Right atrium auricular region (tissue), 2 donors: ENCODE measurements around the gene PCNT. TPM values are rescaled to one million over a fixed set of nuclear protein-coding genes. Genes with fewer than 3 reads are reported as not detected.

Experiments
- DNase-seq: peaks from one replicate; pipeline ENCODE4 v3.0.0-alpha.2; 2019; ENCODE audit warnings: low spot score
- H3K27ac ChIP-seq, 2 donors: fragments of 200-600 bp; sonication (generic); 1 replicate in 1 of 2; 2 replicates in 1 of 2; pipeline ENCODE4 v1.5.1; 2016 to 2019
- H3K27me3 ChIP-seq, 2 donors: fragments of 200-600 bp; sonication (generic); one replicate each; pipeline versions ENCODE4 v1.5.1 to v1.6.0; 2017 to 2019
- H3K36me3 ChIP-seq: fragments of 200-600 bp; sonication (generic); one replicate; pipeline ENCODE4 v1.5.1; 2016
- H3K4me1 ChIP-seq, 2 donors: fragments of 200-600 bp; sonication (generic); one replicate each; pipeline versions ENCODE4 v1.5.1 to v1.6.0; 2017 to 2019
- H3K4me3 ChIP-seq, 2 donors: fragments of 200-600 bp; sonication (generic); 1 replicate in 1 of 2; 2 replicates in 1 of 2; pipeline ENCODE4 v1.5.1; 2017 to 2019; ENCODE audit warnings: mild to moderate bottlenecking in 1 of 2, moderate library complexity in 1 of 2
- H3K9me3 ChIP-seq, 2 donors: fragments of 200-600 bp; sonication (generic); one replicate each; pipeline ENCODE4 v1.5.1; 2019
- total RNA-seq, 2 donors: library from RNA; depleted of rRNA; stranded (reverse); fragments of >200 nt; gene quantifications; one replicate each; pipeline ENCODE4 v1.1.0, GENCODE V29; 2016
- TF ChIP-seq, protein P1 (sequence below), 2 donors: fragments of 200-600 bp; sonication (generic); IDR thresholded peaks; one replicate each; pipeline ENCODE4 v1.5.1; 2019; ENCODE audit warnings: antibody characterized with exemption in 2 of 2

PCNT gene
- total RNA-seq, 2 donors from 2014 or later = 31.7 to 40.3 TPM

DNA sequence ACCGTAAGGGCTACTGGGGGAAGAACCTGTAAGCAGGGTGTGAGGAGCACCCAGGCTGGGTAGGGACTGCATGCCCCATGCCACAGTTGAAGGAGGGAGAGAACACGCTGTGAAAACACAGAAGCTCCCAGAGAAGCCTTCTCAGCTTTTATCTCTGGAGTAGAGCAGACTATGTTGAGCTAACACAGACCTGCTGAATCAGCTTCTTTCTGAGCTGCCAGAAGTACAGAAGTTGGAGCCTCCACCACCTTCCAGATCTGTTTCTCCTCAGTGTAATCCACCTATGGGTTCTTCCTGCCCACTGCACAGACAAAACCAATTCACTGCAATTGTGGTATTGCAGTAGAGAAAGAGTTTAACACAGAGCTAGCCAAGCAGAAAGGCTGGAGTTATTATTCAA, 32.4 kb upstream of the PCNT start:
- no peaks in the 10 kb centered on the region for H3K27me3 ChIP-seq
- H3K36me3 ChIP-seq = peaks cover 8% of the 10 kb centered on the region
- peaks cover 0 to 32% of the 10 kb centered on the region in 2 donors for H3K4me1 ChIP-seq
- no peak overlapping the region for H3K4me3 ChIP-seq
- no peak for DNase-seq
- TF ChIP-seq, protein P1, sequence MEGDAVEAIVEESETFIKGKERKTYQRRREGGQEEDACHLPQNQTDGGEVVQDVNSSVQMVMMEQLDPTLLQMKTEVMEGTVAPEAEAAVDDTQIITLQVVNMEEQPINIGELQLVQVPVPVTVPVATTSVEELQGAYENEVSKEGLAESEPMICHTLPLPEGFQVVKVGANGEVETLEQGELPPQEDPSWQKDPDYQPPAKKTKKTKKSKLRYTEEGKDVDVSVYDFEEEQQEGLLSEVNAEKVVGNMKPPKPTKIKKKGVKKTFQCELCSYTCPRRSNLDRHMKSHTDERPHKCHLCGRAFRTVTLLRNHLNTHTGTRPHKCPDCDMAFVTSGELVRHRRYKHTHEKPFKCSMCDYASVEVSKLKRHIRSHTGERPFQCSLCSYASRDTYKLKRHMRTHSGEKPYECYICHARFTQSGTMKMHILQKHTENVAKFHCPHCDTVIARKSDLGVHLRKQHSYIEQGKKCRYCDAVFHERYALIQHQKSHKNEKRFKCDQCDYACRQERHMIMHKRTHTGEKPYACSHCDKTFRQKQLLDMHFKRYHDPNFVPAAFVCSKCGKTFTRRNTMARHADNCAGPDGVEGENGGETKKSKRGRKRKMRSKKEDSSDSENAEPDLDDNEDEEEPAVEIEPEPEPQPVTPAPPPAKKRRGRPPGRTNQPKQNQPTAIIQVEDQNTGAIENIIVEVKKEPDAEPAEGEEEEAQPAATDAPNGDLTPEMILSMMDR (IDR thresholded peaks at IDR 0.05) = no peak
- no peak overlapping the region for H3K27ac ChIP-seq
- no peaks in the 10 kb centered on the region for H3K9me3 ChIP-seq

DNA sequence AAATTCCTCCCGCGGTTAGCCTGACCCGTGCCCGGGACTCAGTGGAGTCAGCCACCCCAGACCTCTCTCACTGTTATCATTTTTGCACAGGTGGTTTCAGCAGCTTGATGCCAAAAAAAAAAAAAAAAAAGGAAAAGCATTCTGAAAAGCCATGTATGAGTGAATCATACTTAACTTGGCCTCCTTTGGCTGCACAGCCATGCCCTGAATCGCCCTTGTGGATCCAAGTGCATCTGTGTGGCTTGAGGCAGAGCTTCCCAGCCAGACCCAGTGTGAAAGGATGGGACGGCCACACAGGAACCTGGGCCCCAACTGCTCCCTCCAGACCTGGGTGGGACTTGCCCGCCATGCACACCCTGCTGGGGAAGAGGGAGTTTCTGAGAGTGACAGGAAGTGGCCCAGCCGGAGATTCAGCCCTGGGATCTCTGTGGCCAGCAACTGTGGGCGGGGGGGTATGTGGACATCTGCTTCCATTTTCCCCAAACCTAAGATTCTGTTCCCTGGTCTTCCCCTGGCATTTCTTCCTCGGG, 29.2 kb upstream of the PCNT start:
- H3K36me3 ChIP-seq = peaks cover 8% of the 10 kb centered on the region
- peak overlapping the region; percentile 39 to 45 for H3K27ac ChIP-seq
- H3K4me3 ChIP-seq = no peak overlapping the region
- H3K27me3 ChIP-seq = no peaks in the 10 kb centered on the region
- H3K4me1 ChIP-seq = peaks cover 0 to 35% of the 10 kb centered on the region in 2 donors
- DNase-seq = no peak
- TF ChIP-seq, protein P1 (IDR thresholded peaks at IDR 0.05) = no peak
- no peaks in the 10 kb centered on the region for H3K9me3 ChIP-seq

DNA sequence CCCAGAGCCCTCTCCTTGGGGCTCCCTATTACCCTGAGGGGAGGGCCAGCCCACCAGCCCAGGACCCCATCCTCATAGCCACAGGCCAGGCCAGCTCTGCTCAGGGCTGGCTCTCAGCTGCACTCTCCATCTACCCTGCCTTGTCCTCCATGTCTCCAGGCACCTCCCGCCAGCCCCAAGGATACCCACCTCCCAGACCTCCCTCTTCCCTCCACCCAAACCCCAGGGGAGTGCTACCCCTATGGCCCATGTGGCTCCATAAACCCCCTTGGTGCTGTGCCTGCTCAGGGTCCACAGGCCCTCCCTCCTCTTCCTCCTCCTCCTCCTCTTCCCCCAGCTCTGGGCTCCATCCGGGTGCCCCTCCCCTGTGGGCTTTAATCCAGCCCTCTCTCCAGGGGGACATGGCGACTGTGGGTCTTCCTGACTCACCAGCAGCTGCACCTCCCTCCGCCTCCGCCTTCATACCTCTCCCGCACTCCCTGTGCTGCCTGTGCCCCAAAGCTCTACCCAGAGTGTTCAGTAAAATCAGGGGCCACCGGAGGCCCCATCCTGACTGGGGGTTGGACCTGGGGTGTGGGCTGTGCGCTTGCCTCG, 28.7 kb upstream of the PCNT start:
- Histone ChIP-seq H3K36me3 (peaks cover 8% of the 10 kb centered on the region), H3K4me1 (peaks cover 0 to 35% of the 10 kb centered on the region in 2 donors), H3K4me3 (no peak overlapping the region), H3K27me3 (no peaks in the 10 kb centered on the region), H3K9me3 (no peaks in the 10 kb centered on the region), H3K27ac (peak overlapping the region; percentile 60 to 63)
- TF ChIP-seq, protein P1 (IDR thresholded peaks at IDR 0.05) = no peak
- DNase-seq = no peak

DNA sequence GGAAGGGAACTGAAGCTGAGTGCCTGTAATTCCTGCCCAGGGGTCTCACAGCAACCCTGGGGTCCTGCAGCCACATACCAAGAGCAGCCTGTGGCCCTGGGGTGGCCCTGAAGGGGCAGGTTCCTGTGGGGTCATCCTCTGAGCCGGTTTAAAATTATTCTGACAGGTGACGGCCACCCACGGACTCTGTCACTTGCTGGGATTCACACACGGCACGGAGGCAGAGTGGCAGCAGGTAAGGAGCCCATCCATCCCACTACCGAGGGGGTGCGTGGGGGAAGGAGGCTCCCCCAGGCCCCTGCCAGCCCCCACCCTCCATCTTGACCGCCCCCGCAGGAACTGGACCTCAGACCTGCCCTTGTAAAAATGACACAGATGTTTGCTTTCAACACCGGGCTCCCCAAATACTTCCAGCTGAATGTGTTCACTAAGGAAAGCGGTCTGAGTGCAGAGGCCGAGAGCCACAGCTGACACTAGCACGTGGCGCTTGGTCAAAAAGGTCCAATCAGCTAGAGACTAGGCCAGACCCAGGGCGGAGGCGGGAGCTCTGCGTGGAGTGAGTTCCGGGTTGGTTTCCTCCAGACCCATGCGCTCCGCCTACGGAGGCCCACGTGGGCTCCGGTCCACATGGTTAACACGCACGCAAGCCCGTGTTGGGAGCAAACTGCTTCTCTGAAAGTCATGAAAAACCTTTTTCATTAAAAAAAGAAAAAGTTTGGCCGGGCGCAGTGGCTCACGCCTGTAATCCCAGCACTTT, 27.8 kb upstream of the PCNT start:
- peak; percentile 94 for DNase-seq
- Histone ChIP-seq H3K4me1 (peaks cover 0 to 35% of the 10 kb centered on the region in 2 donors), H3K36me3 (peaks cover 8% of the 10 kb centered on the region), H3K27me3 (no peaks in the 10 kb centered on the region), H3K4me3 (peak overlapping the region in 1 of 2 donors; percentile 54), H3K27ac (peak overlapping the region; percentile 60 to 63), H3K9me3 (no peaks in the 10 kb centered on the region)
- TF ChIP-seq, protein P1 (IDR thresholded peaks at IDR 0.05) = no peak

GRCh38 chr21:46297338-46298271, 26.4 kb upstream of the PCNT start:
- TF ChIP-seq, protein P1 (IDR thresholded peaks at IDR 0.05) = no peak
- Histone ChIP-seq H3K27me3 (no peaks in the 10 kb centered on the region), H3K27ac (peak overlapping the region; percentile 57 to 63), H3K4me1 (peaks cover 0 to 35% of the 10 kb centered on the region in 2 donors), H3K4me3 (peak overlapping the region; percentile 28 to 54), H3K9me3 (no peaks in the 10 kb centered on the region), H3K36me3 (no peaks in the 10 kb centered on the region)
- DNase-seq = no peak
